ENCODE data around the gene STRBP. TPM values are rescaled to one million over a fixed set of nuclear protein-coding genes. Genes with fewer than 3 reads are reported as not detected.
A peak's percentile ranks its signal among the peaks of the same experiment; 100 is the strongest.
"Not testable (repeated sequence)": the region's sequence is repeated elsewhere in the genome, so short reads cannot be mapped to it uniquely, and the experiment has no call there.

The STRBP gene
- total RNA-seq, 2 donors from 2014 or later, result 77.2 to 83.3 TPM

DNA sequence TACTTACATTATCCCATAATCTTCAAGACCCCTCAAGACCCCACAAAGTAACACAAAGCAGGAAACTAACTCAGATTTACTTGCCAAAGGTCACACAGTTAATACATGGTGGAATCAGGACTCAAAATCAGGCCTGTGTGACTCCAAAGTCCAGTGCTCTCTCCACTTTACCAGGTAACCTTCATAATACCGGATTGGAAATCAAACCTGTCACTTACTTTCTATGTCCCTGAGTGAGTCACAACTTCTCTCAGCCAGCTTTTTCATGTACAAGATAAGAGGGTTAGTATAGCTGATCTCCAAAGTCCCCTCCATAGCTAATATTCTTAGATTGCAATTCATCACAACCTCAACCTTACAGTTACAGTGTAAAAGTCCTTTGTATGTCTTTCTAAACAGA lies 17.1 kb downstream of the STRBP start:
- no peaks in the 10 kb centered on the region for H3K27me3 Mint-ChIP-seq (ENCODE audit: insufficient read depth)
- no peak overlapping the region for H3K4me3 Mint-ChIP-seq
- WGBS, 2 experiments (ENCODE audit: insufficient coverage in 1 of 2, insufficient read length in 1 of 2), result 86 to 89% methylated on average over 1 of the region's 1 CpG
- no peaks in the 10 kb centered on the region for H3K9me3 Mint-ChIP-seq
- DNase-seq, result no peak
- no peaks in the 10 kb centered on the region for H3K27me3 ChIP-seq (ENCODE audit: control insufficient read depth, insufficient read depth, low read length, poor library complexity, severe bottlenecking)
- H3K4me1 ChIP-seq (ENCODE audit: control insufficient read depth, insufficient read depth, low read length), result no peaks in the 10 kb centered on the region
- H3K9me3 ChIP-seq (ENCODE audit: control insufficient read depth, low read length), result no peaks in the 10 kb centered on the region
- H3K27ac Mint-ChIP-seq, result peak overlapping the region; percentile 53
- H3K4me1 Mint-ChIP-seq, result peaks cover 4% of the 10 kb centered on the region
- peaks cover 4% of the 10 kb centered on the region for H3K36me3 Mint-ChIP-seq (ENCODE audit: low read depth)
- H3K4me3 ChIP-seq (ENCODE audit: low read length), result no peak overlapping the region
- H3K27ac ChIP-seq (ENCODE audit: low read depth, low read length), result no peak overlapping the region
- H3K36me3 ChIP-seq (ENCODE audit: control insufficient read depth, insufficient read depth, low read length), result no peaks in the 10 kb centered on the region
- TF ChIP-seq, protein P1, sequence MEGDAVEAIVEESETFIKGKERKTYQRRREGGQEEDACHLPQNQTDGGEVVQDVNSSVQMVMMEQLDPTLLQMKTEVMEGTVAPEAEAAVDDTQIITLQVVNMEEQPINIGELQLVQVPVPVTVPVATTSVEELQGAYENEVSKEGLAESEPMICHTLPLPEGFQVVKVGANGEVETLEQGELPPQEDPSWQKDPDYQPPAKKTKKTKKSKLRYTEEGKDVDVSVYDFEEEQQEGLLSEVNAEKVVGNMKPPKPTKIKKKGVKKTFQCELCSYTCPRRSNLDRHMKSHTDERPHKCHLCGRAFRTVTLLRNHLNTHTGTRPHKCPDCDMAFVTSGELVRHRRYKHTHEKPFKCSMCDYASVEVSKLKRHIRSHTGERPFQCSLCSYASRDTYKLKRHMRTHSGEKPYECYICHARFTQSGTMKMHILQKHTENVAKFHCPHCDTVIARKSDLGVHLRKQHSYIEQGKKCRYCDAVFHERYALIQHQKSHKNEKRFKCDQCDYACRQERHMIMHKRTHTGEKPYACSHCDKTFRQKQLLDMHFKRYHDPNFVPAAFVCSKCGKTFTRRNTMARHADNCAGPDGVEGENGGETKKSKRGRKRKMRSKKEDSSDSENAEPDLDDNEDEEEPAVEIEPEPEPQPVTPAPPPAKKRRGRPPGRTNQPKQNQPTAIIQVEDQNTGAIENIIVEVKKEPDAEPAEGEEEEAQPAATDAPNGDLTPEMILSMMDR (conservative IDR thresholded peaks at IDR 0.05), result no peak
- H3K9ac ChIP-seq (ENCODE audit: extremely low read depth, low read length, poor library complexity, severe bottlenecking), result no peak overlapping the region

DNA sequence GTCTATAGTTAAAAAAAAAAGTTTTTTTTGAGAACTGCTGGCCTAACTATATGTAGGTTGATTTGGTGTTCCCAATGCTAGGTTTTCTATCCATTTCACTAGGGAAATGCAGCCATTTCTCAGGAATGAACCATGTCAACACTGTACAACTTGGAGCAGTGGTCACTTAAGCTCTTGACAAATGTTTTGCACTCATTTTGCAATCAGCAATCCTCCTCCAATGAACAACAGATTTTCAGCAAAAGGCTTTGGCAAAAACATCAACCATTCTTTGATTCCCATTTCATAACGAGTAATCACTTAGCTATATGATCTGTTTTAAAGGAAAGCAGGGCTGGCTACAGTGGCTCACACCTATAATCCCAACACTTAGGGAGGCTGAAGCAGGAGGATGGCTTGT lies 17.9 kb downstream of the STRBP start:
- peaks cover under 1% of the 10 kb centered on the region for H3K9me3 Mint-ChIP-seq
- Histone ChIP-seq H3K4me1 (ENCODE audit: control insufficient read depth, insufficient read depth, low read length) (no peaks in the 10 kb centered on the region), H3K27me3 (ENCODE audit: control insufficient read depth, insufficient read depth, low read length, poor library complexity, severe bottlenecking) (no peaks in the 10 kb centered on the region), H3K36me3 (ENCODE audit: control insufficient read depth, insufficient read depth, low read length) (no peaks in the 10 kb centered on the region), H3K4me3 (ENCODE audit: low read length) (no peak overlapping the region), H3K27ac (ENCODE audit: low read depth, low read length) (no peak overlapping the region), H3K9me3 (ENCODE audit: control insufficient read depth, low read length) (no peaks in the 10 kb centered on the region), H3K9ac (ENCODE audit: extremely low read depth, low read length, poor library complexity, severe bottlenecking) (no peak overlapping the region)
- H3K27me3 Mint-ChIP-seq (ENCODE audit: insufficient read depth), result no peaks in the 10 kb centered on the region
- TF ChIP-seq, protein P1 (conservative IDR thresholded peaks at IDR 0.05), result no peak
- H3K4me3 Mint-ChIP-seq, result no peak overlapping the region
- H3K36me3 Mint-ChIP-seq (ENCODE audit: low read depth), result peaks cover 4% of the 10 kb centered on the region
- WGBS, 2 experiments (ENCODE audit: insufficient coverage in 1 of 2, insufficient read length in 1 of 2), result 85 to 100% methylated on average over 1 of the region's 1 CpG
- H3K27ac Mint-ChIP-seq, result no peak overlapping the region
- DNase-seq, result no peak
- H3K4me1 Mint-ChIP-seq, result peaks cover 12% of the 10 kb centered on the region

DNA sequence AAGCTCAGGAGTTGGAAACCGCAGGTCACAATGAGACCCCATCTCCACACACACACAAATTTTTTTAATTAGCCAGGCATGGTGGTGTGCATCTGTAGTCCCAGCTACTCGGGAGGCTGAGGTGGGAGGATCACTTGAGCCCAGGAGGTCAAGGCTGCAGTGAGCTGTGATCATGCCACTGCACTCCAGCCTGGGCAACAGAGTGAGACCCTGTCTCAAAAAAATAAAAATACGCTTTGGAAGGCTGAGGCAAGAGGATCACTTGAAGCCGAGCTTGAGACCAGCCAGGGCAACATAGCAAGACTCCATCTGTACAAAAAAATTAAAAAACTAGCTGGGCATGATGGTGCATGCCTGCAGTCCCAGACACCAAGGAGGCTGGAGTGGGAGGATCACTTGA lies 19.2 kb downstream of the STRBP start:
- not testable (repeated sequence) for H3K4me3 ChIP-seq (ENCODE audit: low read length); H3K27me3 ChIP-seq (ENCODE audit: control insufficient read depth, insufficient read depth, low read length, poor library complexity, severe bottlenecking); H3K27ac Mint-ChIP-seq; H3K9me3 Mint-ChIP-seq; H3K27me3 Mint-ChIP-seq (ENCODE audit: insufficient read depth); DNase-seq; H3K4me1 ChIP-seq (ENCODE audit: control insufficient read depth, insufficient read depth, low read length); H3K36me3 Mint-ChIP-seq (ENCODE audit: low read depth); H3K9me3 ChIP-seq (ENCODE audit: control insufficient read depth, low read length); H3K4me3 Mint-ChIP-seq; H3K36me3 ChIP-seq (ENCODE audit: control insufficient read depth, insufficient read depth, low read length); H3K9ac ChIP-seq (ENCODE audit: extremely low read depth, low read length, poor library complexity, severe bottlenecking); H3K27ac ChIP-seq (ENCODE audit: low read depth, low read length)
- peaks cover 12% of the 10 kb centered on the region for H3K4me1 Mint-ChIP-seq
- 96% methylated on average over 3 to 4 of the region's 4 CpGs for WGBS, 2 experiments (ENCODE audit: insufficient coverage in 1 of 2, insufficient read length in 1 of 2)

DNA sequence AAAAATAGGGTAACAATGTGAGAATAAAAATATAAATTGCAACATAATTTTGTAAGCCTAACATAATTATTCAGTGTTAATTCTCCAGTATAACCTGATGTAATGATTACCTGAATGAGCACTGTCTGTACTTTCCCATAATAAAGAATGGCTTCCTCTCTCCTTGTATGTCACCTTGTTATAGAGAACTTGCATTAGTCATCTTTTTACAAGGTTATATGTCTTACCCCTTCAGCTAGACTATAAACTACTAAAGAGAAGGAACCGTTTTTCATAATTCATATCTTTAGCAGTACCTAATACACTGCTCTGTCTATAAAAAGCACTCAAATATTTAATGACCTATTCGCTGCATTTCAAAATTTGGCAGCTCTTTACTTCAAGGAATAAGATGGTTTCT lies 19.8 kb downstream of the STRBP start:
- Mint-ChIP-seq H3K4me1 (peaks cover 12% of the 10 kb centered on the region), H3K9me3 (peaks cover 3% of the 10 kb centered on the region), H3K36me3 (ENCODE audit: low read depth) (peaks cover 2% of the 10 kb centered on the region), H3K4me3 (no peak overlapping the region), H3K27ac (no peak overlapping the region), H3K27me3 (ENCODE audit: insufficient read depth) (no peaks in the 10 kb centered on the region)
- Histone ChIP-seq H3K27ac (ENCODE audit: low read depth, low read length) (no peak overlapping the region), H3K9ac (ENCODE audit: extremely low read depth, low read length, poor library complexity, severe bottlenecking) (no peak overlapping the region), H3K27me3 (ENCODE audit: control insufficient read depth, insufficient read depth, low read length, poor library complexity, severe bottlenecking) (no peaks in the 10 kb centered on the region), H3K4me3 (ENCODE audit: low read length) (no peak overlapping the region), H3K9me3 (ENCODE audit: control insufficient read depth, low read length) (no peaks in the 10 kb centered on the region), H3K36me3 (ENCODE audit: control insufficient read depth, insufficient read depth, low read length) (no peaks in the 10 kb centered on the region), H3K4me1 (ENCODE audit: control insufficient read depth, insufficient read depth, low read length) (no peaks in the 10 kb centered on the region)
- 86 to 100% methylated on average over 1 to 2 of the region's 2 CpGs for WGBS, 2 experiments (ENCODE audit: insufficient coverage in 1 of 2, insufficient read length in 1 of 2)
- no peak for DNase-seq
- TF ChIP-seq, protein P1 (conservative IDR thresholded peaks at IDR 0.05), result no peak
